Left ventricle myocardium inferior (tissue), 1 donor: ENCODE results near the gene TAPT1. TPM values are rescaled to one million over a fixed set of nuclear protein-coding genes. Genes with fewer than 3 reads are reported as not detected.

Source experiments
- DNase-seq: peaks from one replicate; pipeline ENCODE4 v3.0.0-alpha.2; 2020
- H3K27ac ChIP-seq: fragments of 200-600 bp; replicated peaks from 2 replicates; pipeline ENCODE4 v1.8.0; 2021
- H3K27me3 ChIP-seq: fragments of 200-600 bp; 2 replicates; pipeline ENCODE4 v1.8.0; 2021; ENCODE audit warnings: low read depth
- H3K36me3 ChIP-seq: fragments of 200-600 bp; 2 replicates; pipeline ENCODE4 v1.8.0; 2021
- H3K4me1 ChIP-seq: fragments of 200-600 bp; 2 replicates; pipeline ENCODE4 v1.8.0; 2021
- H3K4me3 ChIP-seq: fragments of 200-600 bp; 2 replicates; pipeline ENCODE4 v1.8.0; 2021; ENCODE audit warnings: mild to moderate bottlenecking, moderate library complexity
- H3K9me3 ChIP-seq: fragments of 200-600 bp; replicated peaks from 2 replicates; pipeline ENCODE4 v1.8.0; 2021
- CTCF ChIP-seq: fragments of 200-600 bp; IDR thresholded peaks from 2 replicates; pipeline ENCODE4 v1.8.0; 2021; ENCODE audit warnings: antibody characterized with exemption, mild to moderate bottlenecking, borderline replicate concordance
- intact Hi-C: fragments of 100-400 bp; cut with micrococcal nuclease; formaldehyde crosslinking; loops from one replicate; pipeline ENCODE4 v1.11.0; 2022
- total RNA-seq: library from RNA; stranded (reverse); fragmentation: NEBNext Ultra II Directional; extraction: Animal tissue kit (Norgen Biotek cat#: 25700); gene quantifications from one replicate; pipeline ENCODE4 v1.2.1, GENCODE V29; 2021
- donor health status: DM: no; HTN: yes; CAD: no; lungs with severe emphysema.

The TAPT1 gene
- total RNA-seq, 1 donor from 2014 or later: 35.3 TPM

- no peak for TF ChIP-seq CTCF
- DNase-seq: no peak
- no peaks in the 10 kb centered on the region for H3K27me3 ChIP-seq
- H3K4me3 ChIP-seq: no peak overlapping the region
- peaks cover 6% of the 10 kb centered on the region for H3K9me3 ChIP-seq
- no peaks in the 10 kb centered on the region for H3K4me1 ChIP-seq
- H3K27ac ChIP-seq: no peak overlapping the region
- H3K36me3 ChIP-seq: no peaks in the 10 kb centered on the region
- intact Hi-C loops: no loop called here
These were observed 87.0 kb downstream of the TAPT1 start for GRCh38 chr4:16139066-16139945.

GRCh38 chr4:16136827-16137226 lies 89.4 kb downstream of the TAPT1 start:
- H3K27ac ChIP-seq: no peak overlapping the region
- no peak for TF ChIP-seq CTCF
- no peaks in the 10 kb centered on the region for H3K4me1 ChIP-seq
- intact Hi-C loops: no loop called here
- H3K36me3 ChIP-seq: no peaks in the 10 kb centered on the region
- no peaks in the 10 kb centered on the region for H3K27me3 ChIP-seq
- no peak for DNase-seq
- H3K9me3 ChIP-seq: no peaks in the 10 kb centered on the region
- H3K4me3 ChIP-seq: no peak overlapping the region

- H3K9me3 ChIP-seq: no peaks in the 10 kb centered on the region
- TF ChIP-seq CTCF: no peak
- H3K27ac ChIP-seq: no peak overlapping the region
- H3K4me1 ChIP-seq: no peaks in the 10 kb centered on the region
- H3K36me3 ChIP-seq: no peaks in the 10 kb centered on the region
- intact Hi-C loops: no loop called here
- no peaks in the 10 kb centered on the region for H3K27me3 ChIP-seq
- H3K4me3 ChIP-seq: no peak overlapping the region
- DNase-seq: no peak
These were observed 90.0 kb downstream of the TAPT1 start for GRCh38 chr4:16136311-16136710.

GRCh38 chr4:16133406-16133805 lies 92.9 kb downstream of the TAPT1 start:
- Histone ChIP-seq H3K9me3 (no peaks in the 10 kb centered on the region), H3K27ac (no peak overlapping the region), H3K36me3 (no peaks in the 10 kb centered on the region), H3K4me3 (no peak overlapping the region), H3K4me1 (peaks cover 20% of the 10 kb centered on the region), H3K27me3 (no peaks in the 10 kb centered on the region)
- no peak for TF ChIP-seq CTCF
- intact Hi-C loops: no loop called here
- DNase-seq: no peak

- TF ChIP-seq CTCF: no peak
- Histone ChIP-seq H3K27ac (no peak overlapping the region), H3K4me1 (peaks cover 20% of the 10 kb centered on the region), H3K4me3 (no peak overlapping the region), H3K27me3 (no peaks in the 10 kb centered on the region), H3K36me3 (no peaks in the 10 kb centered on the region), H3K9me3 (no peaks in the 10 kb centered on the region)
- no peak for DNase-seq
- intact Hi-C loops: no loop called here
These were observed 95.0 kb downstream of the TAPT1 start for GRCh38 chr4:16131293-16131692.
